HG03571 (cell line): ENCODE measurements around the gene UBE2U.

Source experiments
- ATAC-seq: cut with Tn5 transposase; IDR thresholded peaks from one replicate; pipeline ENCODE4 v1.9.1; 2021; ENCODE audit not compliant: unreplicated experiment

The UBE2U gene

GRCh38 chr1:64290420-64290819 is 87.0 kb downstream of the UBE2U start:
- no peak for ATAC-seq

DNA sequence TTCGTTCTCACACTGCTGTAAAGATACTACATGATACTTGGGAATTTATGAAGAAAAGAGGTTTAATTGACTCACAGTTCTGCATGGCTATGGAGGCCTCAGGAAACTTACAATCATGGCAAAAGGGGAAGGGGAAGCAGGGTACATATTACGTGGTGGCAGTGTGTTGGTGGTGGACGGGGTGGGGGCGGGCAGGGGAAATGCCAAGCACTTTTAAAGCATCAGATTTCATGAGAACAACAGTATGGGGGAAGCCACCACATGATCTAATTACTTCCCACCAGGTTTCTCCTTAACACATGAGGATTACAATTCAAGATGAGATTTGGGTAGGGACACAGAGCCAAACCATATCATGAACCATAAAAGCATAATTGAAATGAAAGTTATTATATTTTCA is 88.5 kb downstream of the UBE2U start:
- no peak for ATAC-seq

DNA sequence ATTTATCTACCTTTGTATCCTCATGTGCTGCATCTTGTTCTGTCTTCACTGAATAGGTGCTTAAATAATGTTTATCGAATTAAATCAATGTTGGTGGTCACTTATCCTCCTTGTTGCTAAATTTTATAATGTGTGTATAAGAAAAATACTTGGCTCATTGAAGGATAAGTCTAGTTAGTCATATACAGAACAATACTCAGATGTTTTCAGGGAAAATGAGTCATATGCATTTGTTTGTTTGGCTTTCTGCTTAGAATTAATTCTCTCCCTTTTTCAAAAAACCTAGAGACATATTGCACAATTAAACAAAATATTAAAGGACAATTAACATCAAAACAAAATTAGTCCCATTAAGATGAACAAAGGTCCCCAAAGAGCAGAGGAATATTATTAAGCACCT is 89.0 kb downstream of the UBE2U start:
- ATAC-seq: no peak

DNA sequence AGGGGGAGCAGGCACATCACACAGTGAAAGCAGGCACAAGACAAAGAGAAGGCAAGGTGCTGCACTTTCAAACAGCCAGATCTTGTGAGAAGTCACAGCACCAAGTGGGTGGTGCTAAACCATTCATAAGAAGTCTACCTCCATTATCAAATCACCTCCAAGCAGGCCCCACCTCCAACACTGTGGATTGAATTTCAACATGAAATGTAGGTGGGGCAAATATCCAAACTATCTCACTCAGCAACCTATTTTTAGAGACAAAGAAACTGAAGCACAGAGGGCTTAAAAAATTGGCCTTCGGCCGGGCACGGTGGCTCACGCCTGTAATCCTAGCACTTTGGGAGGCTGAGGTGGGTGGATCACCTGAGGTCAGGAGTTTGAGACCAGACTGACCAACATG is 90.4 kb downstream of the UBE2U start:
- no peak for ATAC-seq

- ATAC-seq: no peak
Observed at GRCh38 chr1:64295136-64295535, 91.7 kb downstream of the UBE2U start.

- no peak for ATAC-seq
Observed at GRCh38 chr1:64295561-64295960, 92.1 kb downstream of the UBE2U start.

DNA sequence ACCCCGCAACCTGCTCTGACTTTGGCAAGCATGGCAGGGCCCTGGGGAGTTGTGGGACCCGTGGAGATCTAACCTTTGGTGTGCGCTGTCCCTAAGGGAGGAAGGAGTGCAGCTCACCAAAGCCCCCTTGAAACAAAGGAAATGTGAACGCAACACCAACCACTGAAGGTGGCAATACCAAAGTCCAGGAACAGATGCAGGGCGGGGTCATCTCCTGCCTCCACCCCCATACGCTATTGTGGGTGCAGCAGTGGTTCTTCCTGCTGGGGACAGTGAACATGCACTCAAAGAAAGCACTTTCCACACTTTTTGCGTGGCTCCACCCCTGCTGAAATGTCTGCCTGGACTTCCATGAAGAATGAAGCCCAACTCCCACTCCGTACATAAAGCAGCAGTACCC is 93.0 kb downstream of the UBE2U start:
- no peak for ATAC-seq

GRCh38 chr1:64302194-64302593 is 98.8 kb downstream of the UBE2U start:
- ATAC-seq: no peak

DNA sequence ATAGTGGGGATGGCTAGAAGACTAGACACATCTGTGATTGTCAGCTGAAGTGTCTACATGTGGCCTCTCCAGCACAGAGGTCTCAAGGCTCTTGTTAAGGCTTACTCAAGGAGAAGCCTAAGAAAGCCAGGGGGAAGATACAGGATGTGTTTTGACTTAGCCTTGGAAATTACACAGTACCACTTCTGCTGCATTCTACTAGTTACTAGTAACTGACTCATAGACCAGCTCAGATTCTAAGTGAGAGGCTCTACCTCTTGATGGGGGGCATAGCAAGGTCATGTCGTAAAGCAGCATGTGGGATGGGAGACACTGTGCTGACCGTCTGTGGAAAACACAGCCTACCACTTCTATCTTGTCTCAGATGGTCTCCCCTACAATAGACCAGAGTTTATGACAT is 99.5 kb downstream of the UBE2U start:
- no peak for ATAC-seq

GRCh38 chr1:64304823-64305222 is 101.4 kb downstream of the UBE2U start:
- ATAC-seq: no peak

GRCh38 chr1:64308866-64309265 is 105.4 kb downstream of the UBE2U start:
- no peak for ATAC-seq

GRCh38 chr1:64309431-64309831 is 106.0 kb downstream of the UBE2U start:
- no peak for ATAC-seq

DNA sequence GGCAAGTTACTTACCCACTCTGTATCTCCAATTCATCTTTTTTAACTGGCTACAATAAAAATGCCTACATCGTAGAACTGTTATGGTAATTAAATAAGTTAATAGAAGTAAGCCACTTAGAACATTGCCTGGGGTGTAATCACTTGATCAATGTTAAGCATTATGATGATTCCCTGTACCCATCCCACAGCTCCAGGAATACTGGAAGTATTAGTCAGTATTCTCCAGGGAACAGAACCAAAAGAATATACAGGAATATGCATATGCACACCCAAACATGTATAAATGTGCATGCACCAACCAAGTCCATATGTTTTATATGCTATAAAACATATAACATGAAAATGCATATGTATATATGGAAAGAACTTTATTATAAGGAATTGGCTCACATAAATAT is 107.3 kb downstream of the UBE2U start:
- no peak for ATAC-seq

GRCh38 chr1:64312431-64312830 is 109.0 kb downstream of the UBE2U start:
- no peak for ATAC-seq

- no peak for ATAC-seq
Observed at GRCh38 chr1:64315402-64315801, 112.0 kb downstream of the UBE2U start.
